ENCODE data around the gene PRR13.
A peak's percentile ranks its signal among the peaks of the same experiment; 100 is the strongest.

PRR13 gene

GRCh38 chr12:53492830-53493609 is 51.5 kb downstream of the PRR13 start:
- DNase-seq (ENCODE audit: low read depth): peak; percentile 81

DNA sequence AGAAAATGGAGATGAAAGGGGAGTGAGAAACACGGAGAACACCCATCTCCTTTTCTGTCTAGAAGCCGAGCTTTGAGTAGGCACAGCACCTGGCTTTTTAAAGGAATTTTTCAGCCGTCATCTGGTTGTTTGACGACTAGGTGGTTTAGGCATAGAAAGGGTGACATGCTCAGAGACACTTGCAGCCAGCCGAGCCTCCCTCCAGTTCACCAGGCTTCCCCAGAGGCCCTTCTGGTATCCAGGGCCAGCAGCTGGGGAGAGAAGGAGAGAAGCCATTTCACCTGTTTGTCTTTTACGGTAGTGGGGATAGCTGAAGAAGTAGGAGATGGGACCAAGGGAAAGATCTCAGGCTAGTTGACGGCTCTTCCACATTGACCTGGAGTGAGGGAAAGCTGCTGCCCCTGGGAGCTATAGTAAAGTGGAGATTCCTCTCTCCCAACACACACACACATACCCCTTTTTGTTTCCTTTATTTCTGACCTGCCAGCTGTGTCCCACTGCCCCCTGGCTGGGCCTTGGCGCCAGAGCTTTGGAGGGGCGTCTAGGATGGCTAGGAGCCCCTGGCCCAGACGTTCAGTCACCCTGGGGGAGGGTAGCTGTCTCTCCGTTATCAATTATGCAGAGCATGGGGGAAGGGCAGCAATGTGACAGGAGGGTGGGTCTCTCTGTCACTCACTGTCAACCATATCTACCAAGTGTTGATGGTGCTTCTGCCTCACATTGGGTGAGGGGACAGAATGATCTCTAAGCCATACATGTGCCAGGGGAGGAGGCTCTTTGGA is 52.3 kb downstream of the PRR13 start:
- no peak for DNase-seq (ENCODE audit: low read depth)
